GM21390 (cell line): ENCODE results near the gene EXOSC6.
"Not testable (repeated sequence)": the region's sequence is repeated elsewhere in the genome, so short reads cannot be mapped to it uniquely, and the experiment has no call there.

Experiments
- ATAC-seq: cut with Tn5 transposase; IDR thresholded peaks from one replicate; pipeline ENCODE4 v1.9.1; 2021; ENCODE audit not compliant: unreplicated experiment

EXOSC6 gene

DNA sequence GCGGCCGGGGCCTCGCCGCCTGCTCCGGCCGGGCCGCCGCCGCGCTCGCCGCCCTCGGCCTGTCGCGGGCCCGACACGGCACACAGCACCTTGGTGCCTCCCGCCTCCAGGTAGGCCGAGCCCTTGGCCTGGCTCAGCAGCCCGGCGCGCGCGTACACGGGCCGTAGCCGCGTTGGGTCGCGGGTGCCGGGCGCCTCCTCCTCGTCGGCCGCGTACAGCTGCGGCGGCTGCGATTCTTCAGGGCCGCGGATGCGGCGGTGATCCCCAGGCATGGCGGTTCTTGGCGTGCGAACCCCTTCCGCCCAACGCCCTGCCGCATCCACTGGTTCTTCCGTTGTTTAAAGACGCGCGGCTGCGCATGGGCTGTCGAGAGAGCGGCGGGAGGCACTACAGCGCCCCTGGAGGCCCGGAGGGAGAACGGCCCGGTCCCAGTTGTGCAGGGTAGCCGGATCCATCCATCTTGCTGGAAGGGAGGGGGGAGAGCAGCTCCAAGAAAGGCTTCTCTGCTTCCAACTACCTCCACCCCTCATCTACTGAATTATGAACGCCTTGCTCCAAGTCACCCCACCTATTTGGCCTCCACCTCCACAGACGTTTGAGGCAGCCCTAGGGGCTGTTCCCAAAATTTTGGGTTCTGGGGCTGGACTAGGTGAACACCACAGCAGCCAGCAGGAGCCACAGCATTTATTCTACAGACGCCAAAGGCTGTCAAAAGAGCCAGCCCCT lies at the start of gene EXOSC6:
Gene EXOSC6 (minus strand): TSS at position 312 of the 726 bp plus-strand sequence. CDS start 40 bp downstream, at position 272.
- peak; percentile 81 for ATAC-seq

DNA sequence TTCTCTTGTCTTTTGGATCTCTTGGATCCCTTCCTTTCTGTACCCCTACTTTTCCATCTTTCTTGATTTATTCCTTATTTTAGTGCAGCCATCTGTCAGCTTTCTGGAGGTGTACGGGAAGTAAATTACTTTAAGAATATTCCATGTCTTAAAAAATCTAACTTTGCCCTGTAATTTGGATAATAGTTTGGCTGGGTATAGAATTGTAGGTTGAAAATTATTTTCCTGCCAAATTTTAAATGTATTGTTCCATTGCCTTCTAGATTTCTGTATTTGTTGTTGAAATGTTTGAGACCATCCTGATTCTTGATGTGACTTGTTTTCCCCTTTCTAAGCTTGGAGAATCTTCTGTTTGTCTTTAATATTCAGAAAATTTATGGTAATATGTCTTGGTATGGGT lies 49.4 kb upstream of the EXOSC6 start:
- ATAC-seq: no peak

DNA sequence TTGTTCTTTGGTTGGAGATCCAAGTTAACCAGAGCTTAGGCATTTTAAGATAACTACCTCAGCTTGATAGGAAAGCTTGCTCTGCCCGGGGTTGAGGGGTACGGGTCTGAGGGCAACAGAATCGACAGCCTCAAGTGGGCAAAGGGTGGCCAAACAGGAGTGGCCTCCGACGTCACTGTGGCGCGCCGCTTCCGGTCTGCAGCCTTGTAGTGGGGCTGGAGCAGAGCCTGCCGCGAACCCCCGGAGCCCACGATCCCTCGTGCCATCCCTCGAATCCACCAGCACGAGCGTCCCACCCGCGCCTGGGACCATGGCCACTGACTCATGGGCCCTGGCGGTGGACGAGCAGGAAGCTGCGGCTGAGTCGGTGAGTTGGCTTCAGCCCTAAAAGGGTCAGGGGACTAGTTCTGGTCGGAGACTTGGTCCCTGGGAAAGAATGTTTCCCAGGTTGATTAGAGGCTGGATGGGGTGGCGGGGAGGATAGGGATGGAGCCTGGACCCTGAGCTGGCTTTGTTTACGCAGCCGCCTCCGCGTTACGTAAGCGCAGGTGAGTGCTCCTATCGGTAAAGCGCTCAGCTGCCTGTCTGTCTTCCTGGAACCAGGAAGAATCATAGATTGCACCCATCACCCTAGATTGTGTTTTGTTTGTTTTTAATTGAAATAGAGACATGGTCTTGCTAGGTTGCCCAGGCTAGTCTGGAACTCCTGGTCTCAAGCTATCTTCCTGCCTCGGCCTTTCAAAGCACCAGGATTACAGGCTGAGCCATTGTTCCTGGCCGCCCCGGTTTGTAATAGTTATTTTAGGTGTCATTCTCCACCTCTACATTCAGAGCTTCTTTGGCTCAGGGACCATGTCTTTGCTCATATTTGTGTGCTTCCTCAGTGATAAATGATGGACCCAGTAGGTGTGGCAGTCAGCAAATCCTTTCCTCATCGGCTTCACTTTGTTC lies 47.5 kb upstream of the EXOSC6 start, which contains the start of gene DDX19B:
Gene DDX19B (plus strand): TSS at position 199 of the 951 bp plus-strand sequence. CDS start 112 bp downstream, at position 311.
- peak; percentile 72 for ATAC-seq

DNA sequence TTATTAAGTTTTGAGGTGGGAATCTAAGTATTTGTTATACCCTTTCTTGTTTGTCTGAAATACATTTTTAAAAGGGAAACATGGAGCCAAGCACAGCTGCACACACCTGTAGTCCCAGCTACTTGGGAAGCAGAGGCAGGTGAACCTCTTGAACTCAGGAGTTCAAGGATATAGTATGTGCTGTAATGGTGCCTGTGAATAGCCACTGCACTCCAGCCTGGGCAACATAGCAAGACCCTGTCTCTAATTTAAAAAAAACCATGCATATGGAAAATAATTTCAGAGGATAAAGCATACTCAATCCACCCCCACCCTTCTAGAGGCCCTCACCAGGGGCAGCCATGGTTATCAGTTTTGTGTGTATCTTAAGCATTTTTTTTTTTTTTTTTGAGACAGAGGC lies 43.9 kb upstream of the EXOSC6 start:
- ATAC-seq: no peak

DNA sequence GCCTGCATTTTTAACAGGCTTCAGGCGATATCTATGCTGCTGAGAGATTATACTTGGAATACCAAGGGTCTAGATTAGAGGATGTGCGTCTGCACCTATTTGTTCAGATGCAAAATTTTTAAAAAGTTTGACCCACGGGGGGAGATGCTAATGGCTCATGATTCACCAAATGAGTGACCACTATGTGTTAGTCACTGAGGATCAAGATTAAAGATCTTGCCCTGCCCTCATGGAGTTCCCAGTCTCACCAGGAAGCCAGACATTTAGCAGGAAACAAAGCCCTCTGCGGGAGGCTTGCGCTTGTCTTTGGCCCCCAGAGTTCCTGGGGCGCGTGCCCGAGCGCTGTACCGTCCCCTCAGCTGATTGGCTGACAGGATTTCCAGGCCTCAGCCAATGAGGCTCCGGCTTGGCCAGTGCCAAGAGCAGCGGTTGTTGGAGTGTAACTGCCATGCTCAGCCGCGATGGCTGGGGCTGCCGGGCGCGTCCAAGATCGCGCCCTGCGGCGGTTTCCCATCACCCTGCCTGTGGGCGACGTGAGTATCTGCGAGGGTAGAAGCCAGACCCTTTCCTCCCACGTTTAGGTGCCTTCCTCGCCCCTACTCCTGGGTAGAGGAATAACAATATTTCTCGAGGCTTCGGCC lies 42.8 kb upstream of the EXOSC6 start:
- no peak for ATAC-seq

DNA sequence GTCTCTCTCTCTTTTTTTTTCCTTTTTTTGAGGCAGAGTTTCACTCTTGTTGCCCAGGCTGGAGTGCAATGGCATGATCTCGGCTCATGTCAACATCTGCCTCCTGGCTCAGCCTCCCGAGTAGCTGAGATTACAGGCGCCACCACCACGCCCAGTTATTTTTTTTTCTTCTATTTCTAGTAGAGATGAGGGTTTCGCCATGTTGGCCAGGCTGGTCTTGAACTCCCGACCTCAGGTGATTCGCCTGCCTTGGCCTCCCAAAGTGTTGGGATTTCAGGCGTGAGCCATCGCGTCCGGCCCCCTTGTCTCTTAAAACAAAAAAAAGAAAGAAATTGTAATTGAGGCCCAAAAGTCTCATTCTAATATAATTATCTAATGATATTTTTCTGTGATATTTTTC lies 40.4 kb upstream of the EXOSC6 start:
- ATAC-seq: not testable (repeated sequence)

DNA sequence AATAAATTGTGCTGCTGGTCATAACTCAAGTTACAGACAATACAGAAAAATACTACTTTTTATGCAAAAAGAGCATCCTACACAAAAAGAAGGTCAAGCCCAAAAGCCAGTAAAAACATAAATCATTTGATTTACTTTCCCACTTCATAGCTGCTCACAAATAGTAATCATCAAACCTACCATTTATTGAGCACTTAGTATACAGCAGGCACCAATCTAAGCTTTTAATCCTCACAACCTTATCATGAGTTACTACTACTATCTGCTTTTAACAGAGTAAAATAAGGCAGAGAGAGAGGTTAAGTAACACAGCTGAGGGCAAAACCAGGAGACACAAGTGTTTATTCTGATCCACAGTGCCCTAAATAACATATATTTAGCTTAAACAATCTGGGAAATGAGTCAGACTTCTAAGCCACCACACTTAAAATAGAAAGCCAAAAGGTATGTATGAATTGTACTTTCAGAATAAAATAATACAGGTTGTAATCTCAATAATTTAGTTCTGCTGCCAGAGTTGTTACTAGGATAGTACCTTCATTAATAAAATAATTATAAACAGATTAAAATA lies 39.3 kb upstream of the EXOSC6 start:
- no peak for ATAC-seq

DNA sequence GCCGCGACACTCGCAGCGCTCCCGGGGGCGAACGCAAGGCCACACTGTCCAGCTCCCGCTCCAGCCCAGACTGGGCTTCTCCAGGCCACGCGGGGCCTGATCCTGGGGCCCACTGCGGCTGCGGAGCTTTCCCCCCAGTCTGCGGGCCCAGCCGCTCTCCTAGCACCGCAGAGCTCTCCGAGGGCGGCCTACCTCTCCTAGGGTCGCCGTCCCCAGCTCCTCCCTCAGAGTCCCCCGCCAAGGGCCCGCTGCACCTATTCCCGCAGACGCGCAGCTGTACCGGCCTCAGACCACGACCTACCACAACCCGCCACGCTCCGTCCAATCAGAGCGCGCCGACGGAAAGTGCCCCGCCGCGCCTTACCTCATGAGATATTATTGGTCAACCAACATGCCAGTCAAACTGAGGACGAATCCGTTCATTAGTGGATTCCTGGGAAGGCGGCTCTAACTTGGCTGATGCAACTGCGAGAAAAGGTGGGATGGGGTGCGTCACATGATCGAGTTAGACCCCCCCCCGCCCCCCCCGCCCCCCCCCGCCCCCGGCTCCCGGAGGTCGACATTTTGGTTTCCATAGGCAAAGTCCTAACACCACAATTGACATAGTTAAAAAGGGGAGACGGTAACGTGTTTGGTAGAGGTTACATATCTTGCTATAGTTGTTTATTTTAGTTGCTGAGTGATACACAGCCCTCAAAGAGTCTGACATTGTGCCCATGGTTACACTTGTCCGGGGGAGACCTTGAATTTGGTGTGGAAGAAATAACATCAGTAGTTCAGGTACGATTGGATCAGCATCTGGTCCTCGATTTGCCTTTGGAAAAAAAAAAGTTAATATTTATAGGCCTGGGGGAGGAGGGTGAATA lies 37.7 kb upstream of the EXOSC6 start, which contains the start of gene AARS1:
Gene AARS1 (minus strand): TSS at position 278 of the 866 bp plus-strand sequence. CDS start 6,743 bp downstream, outside the sequence.
- peak; percentile 97 for ATAC-seq

DNA sequence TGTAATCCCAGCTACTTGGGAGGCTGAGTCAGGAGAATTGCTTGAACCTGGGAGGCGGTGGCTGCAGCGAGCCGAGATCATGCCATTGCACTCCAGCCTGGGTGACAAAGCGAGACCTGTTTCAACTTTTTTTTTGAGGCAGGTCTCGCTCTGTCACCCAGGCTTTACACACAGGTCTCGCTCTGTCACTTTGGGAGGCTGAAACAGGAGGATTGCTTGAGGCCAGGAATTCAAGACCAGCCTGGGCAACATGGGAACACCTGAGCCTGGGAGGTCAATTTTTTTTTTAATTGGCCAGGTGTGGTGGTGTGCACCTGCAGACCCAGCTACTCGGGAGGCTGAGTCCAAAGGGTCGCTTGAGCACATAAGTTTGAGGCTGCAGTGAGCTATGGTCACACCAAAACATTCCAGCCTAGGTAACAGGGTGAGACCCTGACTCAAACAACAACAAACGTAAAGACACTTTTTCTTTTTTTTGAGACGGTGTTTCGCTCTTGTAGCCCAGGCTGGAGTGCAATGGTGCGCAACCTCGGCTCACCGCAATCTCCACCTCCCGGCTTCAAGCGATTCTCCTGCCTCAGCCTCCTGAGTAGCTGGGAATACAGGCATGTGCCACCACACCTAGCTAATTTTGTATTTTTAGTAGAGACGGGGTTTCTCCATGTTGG lies 35.7 kb upstream of the EXOSC6 start:
- not testable (repeated sequence) for ATAC-seq

DNA sequence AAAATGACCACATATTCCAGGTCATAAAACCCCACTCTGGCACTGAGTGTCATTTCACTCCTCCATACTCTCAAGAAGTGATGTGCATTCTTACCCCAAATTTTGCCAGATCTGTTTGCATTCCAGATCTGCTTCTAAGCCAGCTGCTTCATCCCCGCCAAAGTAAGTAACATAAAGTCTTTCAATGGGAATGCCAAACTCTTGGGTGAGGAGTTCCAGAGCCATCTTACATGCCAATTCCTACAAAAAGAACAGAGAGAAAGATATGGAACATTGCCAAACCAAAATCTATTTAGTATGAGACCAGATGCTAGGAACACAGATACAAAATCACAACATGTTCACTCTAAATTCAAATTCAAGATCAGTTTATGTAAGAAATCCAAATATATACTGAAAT lies 24.7 kb upstream of the EXOSC6 start:
- no peak for ATAC-seq

DNA sequence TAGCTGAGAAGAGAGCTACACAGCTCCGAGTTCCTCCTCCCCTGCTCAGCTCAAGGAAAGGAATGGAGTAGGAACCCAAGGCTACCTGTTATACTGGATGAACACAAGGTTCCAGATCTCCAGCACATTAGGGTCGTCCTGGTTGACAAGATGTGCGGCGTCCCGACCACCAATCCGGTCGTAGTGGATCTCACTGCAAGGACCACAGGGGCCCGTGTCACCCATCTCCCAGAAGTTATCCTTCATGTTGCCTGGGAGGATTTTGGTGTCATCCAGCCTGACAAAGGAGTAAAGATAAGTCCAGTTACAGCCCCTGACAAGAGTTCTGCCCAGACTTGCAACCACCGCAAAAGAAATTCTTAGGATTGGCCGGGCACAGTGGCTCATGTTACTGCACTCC lies 20.0 kb upstream of the EXOSC6 start:
- no peak for ATAC-seq

DNA sequence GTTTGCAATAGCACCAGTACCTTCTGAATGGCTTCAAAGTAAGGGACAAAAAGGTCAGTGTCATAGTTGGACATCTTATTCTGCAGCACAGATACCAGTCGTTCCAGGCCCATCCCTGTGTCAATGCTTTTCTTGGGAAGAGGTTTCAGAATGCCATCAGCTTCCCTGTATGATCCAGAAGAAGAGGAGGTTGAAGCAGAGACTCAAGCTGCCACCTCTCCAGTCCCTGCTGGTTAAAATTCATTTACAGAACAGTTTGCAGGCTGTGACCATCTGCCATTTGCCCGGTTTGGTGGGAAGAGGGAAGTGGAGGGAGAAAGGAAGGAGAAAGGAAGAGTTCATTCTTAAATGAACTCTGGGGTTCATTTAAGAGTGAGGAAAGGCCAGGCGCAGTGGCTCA lies 18.4 kb upstream of the EXOSC6 start:
- ATAC-seq: no peak

DNA sequence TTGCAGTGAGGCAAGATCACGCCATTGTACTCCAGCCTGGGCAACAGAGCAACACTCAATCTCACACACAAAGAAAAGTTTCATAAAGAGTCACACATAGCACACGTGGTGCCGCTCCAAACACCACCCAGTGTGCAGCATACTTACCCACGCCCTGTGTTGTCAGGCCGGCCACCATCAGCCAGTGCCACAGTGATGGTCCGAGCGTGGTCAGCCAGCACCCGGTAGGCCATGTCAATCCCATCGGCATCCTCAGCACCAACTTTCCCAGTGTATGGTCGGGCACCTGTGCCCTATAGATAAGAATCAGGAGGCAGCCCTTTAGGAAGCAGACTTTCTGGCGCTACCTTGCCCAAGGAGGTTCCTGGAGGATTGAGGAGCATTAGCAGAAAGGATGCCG lies 17.7 kb upstream of the EXOSC6 start:
- no peak for ATAC-seq

DNA sequence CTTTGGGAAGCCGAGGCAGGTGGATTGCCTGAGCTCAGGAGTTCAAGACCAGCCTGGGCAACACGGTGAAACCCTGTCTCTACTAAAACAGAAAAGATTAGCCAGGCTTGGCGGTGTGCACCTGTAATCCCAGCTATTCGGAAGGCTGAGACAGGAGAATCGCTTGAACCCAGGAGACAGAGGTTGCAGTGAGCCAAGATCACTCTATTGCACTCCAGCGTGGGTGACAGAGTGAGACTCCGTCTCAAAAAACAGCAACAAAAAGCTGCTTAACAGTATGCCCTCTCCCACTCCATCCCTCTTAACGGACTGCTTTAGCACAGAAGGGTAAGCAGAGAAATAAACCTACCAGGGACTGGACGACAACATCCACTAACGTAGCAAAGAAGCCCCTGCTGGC lies 16.2 kb upstream of the EXOSC6 start:
- ATAC-seq: not testable (repeated sequence)

DNA sequence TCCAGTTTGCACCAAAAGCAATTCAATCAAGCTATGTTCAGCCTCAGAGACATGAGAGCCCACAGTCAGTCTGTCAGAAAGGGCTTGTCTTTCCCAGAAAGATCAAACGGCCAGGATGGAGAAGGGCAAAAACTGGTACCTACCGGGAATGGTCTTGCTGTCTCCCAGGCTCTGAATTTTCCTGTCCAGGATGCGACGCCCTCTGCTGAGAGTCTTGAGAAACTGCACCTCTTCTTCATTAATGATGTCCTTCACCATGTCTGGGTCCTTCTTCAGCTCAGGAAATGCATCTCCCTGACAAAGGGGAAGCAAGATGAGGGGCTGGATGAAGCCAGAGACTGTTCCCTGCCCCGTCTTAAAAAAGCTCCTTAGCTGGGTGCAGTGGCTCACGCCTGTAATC lies 15.8 kb upstream of the EXOSC6 start:
- ATAC-seq: no peak

DNA sequence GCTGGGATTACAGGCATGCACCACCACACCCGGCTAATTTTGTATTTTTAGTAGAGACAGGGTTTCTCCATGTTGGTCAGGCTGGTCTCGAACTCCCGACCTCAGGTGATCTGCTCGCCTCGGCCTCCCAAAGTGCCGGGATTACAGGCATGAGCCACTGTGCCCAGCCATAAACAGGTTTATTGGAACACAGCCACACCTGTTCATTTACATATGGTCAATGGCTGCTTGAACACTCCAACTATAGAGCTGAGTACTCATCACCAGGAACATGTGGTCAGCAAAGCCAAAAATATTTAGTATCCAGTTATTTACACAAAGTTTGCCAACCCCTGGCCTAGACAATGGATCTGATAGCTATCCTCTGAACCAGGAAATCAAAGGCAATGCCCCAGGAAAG lies 8.2 kb upstream of the EXOSC6 start:
- ATAC-seq: not testable (repeated sequence)

DNA sequence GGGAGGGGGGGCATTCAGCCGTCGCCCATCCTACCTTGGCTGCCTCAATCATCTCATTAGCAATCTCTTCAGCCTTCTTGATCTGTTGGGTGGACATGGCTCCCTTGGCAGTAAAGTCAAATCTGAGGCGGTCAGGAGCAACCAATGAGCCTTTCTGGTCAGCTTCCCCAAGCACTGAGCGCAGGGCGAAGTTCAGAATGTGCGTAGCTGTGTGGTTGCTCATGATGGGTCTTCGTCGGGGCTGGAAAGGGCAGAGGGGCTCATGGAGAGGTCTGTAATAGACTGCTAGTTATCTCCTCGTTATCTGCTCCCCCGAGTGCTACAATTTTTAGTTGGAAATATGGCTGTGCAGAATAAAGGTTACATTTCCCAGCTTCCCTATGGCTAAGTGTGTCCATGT lies 7.2 kb upstream of the EXOSC6 start:
- ATAC-seq: no peak

DNA sequence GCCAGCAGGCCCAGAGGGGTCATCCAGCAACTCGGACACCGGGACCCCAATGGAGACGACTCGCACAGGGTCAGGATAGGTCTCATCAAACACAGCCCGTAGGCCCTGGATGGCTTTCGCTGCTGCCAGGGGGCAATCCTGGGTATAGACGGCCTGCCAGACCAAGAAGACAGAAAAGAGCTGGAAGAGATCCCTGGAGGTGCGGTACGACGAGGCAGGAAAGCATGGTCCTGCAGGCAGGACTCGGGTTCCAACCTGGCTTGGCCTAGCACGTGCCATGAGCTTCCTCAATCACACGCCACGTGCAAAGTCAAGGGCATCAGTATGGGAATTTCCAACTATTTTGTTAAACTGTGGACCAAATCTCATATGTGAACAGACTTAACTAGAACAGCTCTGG lies 6.3 kb upstream of the EXOSC6 start:
- ATAC-seq: no peak

DNA sequence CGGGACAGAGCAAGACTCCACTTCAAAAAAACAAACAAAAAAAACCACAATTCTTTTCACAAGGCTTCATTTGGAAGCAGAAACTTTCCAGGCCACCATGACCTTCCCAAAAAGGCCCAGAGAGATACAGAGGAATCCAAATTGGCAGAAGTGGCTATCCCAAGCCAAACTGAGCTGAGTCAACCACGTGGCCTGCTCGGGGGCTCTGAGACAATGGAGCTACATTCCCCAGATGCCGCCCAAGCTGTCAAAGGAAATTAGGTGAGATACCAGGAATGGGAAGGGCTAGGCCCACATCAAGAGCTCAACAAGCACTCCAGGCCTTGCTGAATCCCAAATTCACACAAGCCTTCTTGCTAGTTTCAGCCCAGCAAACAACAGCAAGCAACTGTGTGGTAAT lies 5.7 kb upstream of the EXOSC6 start:
- no peak for ATAC-seq
